GM18502 (cell line): Measurements from ENCODE around the gene IL20RA.
"Not testable (repeated sequence)": the region's sequence is repeated elsewhere in the genome, so short reads cannot be mapped to it uniquely, and the experiment has no call there.

Experiments
- ATAC-seq: cut with Tn5 transposase; IDR thresholded peaks from one replicate; pipeline ENCODE4 v1.9.1; 2021; ENCODE audit warnings: mild to moderate bottlenecking; ENCODE audit not compliant: unreplicated experiment, poor library complexity

Gene IL20RA

GRCh38 chr6:137044366-137045221 is at the start of gene IL20RA:
IL20RA (minus strand) TSS chr6:137044965; CDS start chr6:137044728, 237 bp downstream.
- no peak for ATAC-seq

DNA sequence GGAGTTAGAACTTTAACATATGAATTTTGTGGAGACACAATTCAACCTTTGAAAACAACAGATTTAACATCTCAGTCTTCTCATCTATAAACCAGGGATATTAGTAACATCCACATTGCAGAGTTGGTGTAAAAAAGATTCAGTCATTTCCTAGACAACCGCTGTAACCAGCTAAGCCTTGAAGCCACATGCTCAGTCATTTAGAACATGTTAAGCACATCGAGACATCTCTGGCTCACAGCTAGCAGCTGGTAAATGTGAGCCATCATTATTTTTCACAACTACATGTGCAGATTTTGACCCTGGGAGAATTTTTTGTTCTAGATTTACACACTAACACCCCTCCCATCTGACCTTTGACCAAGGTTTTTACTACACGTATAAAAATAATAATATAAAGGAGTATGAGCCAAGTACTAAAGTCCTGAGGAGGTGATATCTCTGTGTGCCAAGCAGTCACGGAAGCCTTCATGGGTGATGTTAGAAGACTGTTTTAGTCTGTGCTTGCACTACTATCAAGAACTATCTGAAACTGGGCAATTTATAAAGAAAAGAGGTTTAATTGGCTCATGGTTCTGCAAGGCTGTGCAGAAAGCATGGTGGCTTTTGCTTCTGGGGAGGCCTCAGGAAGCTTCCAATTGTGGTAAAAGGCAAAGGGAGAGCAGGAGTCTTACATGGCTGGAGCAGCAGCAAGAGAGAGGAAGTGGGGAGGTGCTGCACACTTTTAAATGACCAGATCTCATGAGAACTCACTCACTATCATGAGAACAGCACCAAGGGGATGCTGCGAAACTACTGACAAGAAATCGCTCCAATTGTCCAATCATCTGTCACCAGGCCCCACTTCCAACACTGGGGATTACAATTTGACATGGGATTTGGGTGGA is 48.7 kb upstream of the IL20RA start:
- no peak for ATAC-seq

GRCh38 chr6:137092018-137092417 is 47.3 kb upstream of the IL20RA start:
- no peak for ATAC-seq

DNA sequence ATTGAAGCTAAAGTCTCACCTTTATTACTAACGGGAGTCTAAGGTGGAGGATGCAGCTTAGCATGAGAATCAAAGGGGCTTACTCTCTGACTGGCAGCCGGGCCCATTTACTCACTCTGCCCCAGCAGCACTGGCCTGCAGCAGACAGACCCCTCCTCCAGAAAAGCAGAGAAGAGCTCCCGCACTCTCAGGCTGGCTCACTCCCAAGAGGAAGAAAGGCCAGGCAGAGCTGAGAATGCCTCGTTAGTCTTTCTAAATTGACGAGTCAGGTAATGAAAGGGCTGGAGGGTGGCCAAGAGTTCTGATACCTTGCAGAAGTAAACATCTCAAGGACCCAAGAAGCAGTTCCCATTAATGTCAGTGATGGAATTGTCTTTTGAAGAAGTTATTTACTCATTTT is 44.5 kb upstream of the IL20RA start:
- ATAC-seq: no peak

- ATAC-seq: no peak
Observed at GRCh38 chr6:137087902-137088301, 43.1 kb upstream of the IL20RA start.

DNA sequence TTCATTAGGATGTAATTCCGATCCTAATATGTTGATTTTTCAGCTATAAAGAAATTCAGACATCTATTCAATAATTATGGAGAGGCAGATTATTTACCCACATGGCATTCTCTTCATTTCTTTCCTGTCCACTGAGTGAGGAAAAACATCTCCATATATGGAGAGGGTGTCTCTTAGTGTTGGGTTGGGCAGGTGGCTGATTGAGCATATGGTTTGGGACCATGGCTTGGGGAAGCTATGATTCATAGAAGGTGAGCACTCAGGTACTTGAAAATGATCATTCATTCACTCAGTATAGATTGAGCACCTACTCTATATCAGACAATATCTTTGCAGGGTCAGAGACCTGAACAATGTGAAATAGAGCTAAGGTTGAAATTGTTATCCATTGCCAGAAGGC is 41.3 kb upstream of the IL20RA start:
- no peak for ATAC-seq

GRCh38 chr6:137084865-137085617 is 40.3 kb upstream of the IL20RA start:
- no peak for ATAC-seq

DNA sequence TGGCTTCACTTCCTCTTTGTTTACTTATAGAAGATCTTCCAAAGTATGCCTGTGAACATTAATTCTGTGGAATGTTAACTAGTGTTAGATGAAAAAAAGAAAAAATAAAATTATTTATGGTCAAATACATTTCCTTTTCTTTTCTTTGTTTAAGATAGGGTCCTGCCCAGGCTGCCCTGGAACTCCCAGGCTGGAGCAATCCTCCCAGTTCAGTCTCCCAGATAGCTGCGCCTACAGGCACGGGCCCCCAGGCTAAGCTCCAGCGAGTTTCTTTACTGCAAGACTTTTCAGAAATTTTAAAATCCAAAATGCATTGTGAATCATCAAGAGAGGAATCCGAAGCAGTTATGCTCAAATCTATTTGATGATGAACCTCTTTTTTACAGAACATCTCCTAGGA is 39.3 kb upstream of the IL20RA start:
- ATAC-seq: no peak

DNA sequence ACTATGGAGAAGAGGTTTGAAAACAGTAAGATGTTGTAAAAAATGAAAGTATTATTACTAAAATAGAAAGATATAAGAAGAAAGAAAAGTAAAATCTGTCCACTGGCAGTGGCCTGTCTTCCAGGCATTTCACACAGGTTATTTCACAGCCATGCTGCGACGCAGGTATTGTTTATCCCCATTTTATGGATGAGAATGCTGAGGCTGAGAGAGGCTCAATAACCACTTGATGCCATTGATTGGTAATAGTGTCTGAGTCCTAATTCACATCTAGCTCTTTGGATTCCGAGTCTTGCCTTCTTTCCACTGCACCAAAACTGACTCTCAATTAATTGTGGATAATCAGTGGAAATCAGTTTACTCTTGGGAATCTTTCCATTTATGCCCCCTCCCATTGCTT is 37.2 kb upstream of the IL20RA start:
- no peak for ATAC-seq

DNA sequence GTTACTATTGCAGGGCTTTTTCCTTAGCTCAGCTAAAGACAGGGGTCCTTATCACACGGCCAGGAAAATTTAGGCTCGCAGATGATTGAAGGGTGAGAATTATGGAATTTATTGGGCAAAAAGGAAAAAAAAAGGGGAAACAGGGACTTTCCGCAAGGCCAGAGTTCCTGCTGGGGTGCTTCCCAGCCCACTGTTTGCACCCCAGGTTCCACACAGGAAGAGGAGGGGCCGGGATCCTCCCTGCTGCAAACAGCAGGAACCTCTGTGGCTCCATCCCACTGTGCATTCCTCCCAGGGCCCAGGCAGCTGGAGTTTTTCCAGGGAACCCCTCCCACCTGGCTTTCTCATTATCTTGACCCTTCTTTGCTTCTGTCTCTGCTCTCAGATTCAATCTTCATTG is 35.9 kb upstream of the IL20RA start:
- no peak for ATAC-seq

- peak; percentile 99 for ATAC-seq
Observed at GRCh38 chr6:137076277-137077068, 31.7 kb upstream of the IL20RA start.

DNA sequence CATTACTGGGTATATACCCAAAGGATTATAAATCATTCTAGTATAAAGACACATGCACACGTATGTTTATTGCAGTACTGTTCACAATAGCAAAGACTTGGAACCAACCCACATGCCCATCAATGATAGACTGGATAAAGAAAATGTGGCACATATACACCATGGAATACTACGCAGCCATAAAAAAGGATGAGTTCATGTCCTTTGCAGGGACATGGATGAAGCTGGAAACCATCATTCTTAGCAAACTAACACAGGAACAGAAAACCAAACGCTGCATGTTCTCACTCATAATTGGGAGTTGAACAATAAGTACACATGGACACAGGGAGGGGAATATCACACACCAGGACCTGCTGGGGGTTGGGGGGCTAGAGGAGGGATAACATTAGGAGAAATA is 31.0 kb upstream of the IL20RA start:
- not testable (repeated sequence) for ATAC-seq

DNA sequence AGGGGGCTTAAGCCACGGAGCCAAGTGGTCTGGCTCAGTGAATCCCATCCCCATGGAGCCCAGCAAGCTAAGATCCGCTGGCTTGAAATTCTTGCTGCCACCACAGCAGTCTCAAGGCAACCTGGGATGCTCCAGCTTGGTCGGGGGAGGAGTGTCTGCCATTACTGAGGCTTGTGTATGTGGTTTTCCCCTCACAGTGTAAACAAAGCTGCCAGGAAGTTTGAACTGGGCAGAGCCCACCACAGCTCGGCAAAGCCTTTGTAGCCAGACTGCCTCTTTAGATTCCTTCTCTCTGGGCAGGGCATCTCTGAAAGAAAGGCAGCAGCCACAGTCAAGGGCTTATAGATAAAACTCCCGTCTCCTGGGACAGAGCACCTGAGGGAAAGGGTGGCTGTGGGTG is 25.5 kb upstream of the IL20RA start:
- ATAC-seq: no peak

GRCh38 chr6:137067399-137067798 is 22.6 kb upstream of the IL20RA start:
- ATAC-seq: no peak

- ATAC-seq: no peak
Observed at GRCh38 chr6:137058037-137058436, 13.3 kb upstream of the IL20RA start.

DNA sequence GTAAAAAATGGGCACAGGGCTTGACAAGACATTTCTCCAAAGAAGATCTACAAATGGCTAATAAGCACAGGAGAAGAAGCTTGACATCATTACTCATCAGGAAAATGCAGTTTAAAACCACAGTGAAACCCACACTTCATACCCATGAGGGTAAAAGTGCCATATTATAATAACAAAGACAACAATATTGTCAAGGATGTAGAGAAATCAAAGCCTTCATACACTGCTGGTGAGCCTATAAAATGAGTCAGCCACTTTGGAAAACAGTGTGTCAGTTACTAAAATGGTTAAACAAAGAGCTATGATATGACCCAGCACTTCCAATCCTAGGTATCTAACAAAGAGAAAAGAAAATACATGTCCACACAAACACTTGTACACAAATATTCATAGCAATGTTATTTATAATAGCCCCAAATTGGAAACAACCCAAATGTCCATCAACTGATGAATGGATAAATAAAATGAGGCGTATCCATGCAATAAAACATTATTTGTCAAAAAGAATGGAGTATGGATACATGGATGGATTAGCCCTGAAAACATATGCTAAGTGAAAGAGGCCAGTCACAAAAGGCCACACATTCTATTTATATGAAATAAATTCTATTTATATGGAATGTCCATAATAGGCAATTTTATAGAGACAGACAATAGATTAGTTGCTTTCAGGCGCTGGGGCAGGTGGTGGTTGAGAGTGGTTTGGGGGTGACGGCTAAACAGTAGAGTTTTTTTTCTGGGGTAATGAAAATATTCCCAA is 11.5 kb upstream of the IL20RA start:
- ATAC-seq: no peak

DNA sequence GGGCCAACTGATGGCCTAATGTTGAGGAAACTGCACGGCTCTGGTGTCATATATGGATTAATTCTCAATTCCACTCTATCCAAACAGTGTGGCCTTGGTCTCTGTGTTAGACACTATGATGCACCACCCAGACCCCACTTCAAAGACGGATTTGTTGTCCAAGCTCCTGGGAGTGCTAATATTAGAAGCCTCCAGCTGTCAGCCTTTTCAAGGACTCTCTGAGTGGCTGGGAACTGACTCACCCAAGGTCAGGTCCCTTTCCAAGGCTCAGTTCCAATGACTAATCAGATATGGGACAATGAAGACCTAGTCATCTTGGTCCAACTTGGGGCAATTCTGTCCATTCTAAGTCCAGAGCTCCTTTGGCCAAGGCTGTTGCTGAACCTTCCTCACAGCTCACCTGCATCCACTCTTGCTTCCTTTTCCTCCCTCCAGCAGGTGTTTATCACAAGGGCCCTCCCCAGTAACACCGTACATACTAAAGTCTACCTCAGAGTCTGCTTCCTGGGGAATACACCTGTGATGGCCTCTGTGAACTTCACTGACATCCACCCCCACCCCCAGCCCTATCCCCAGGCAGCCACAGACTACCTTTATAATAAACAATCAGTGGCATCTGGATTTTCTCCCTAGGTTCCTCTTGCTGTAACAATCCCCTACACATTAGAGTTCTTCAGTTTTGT is 7.2 kb upstream of the IL20RA start:
- ATAC-seq: no peak

- ATAC-seq: no peak
Observed at GRCh38 chr6:137049095-137049494, 4.3 kb upstream of the IL20RA start.
